Middle frontal gyrus (tissue), 1 donor: Measurements from ENCODE around the gene DSTYK.

Experiments used
- DNase-seq: peaks from one replicate; pipeline ENCODE4 v3.0.0-alpha.2; 2015; ENCODE audit warnings: low spot score; ENCODE audit errors: extremely low spot score

Gene DSTYK, protein sequence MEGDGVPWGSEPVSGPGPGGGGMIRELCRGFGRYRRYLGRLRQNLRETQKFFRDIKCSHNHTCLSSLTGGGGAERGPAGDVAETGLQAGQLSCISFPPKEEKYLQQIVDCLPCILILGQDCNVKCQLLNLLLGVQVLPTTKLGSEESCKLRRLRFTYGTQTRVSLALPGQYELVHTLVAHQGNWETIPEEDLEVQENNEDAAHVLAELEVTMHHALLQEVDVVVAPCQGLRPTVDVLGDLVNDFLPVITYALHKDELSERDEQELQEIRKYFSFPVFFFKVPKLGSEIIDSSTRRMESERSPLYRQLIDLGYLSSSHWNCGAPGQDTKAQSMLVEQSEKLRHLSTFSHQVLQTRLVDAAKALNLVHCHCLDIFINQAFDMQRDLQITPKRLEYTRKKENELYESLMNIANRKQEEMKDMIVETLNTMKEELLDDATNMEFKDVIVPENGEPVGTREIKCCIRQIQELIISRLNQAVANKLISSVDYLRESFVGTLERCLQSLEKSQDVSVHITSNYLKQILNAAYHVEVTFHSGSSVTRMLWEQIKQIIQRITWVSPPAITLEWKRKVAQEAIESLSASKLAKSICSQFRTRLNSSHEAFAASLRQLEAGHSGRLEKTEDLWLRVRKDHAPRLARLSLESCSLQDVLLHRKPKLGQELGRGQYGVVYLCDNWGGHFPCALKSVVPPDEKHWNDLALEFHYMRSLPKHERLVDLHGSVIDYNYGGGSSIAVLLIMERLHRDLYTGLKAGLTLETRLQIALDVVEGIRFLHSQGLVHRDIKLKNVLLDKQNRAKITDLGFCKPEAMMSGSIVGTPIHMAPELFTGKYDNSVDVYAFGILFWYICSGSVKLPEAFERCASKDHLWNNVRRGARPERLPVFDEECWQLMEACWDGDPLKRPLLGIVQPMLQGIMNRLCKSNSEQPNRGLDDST

DNA sequence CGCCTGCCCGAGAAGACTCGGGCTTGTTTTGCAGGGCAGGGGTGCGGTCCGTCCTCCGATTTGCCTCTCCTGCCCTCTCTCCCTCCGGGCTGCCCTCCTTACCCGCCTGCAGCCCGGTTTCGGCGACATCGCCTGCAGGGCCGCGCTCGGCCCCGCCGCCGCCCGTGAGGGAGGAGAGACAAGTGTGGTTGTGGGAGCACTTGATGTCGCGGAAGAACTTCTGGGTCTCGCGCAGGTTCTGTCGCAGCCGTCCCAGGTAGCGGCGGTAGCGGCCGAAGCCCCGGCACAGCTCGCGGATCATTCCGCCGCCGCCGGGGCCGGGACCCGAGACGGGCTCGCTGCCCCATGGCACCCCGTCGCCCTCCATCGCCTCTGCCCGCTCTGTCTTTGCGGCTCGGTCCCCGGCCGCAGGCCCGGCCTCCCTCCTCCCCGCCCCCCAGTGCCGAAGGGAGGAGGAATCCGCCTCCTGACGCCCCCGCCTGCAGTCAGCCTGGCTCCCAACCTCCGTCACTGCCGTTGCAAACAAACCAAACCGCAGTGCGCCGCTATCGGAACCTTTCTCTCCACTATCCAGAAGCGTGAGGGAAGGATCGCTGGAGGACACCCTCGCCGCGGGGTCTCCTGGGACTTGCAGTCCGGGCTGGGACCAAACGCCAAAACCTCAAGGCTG lies at the start of gene DSTYK:
Gene DSTYK (minus strand): TSS at position 534 of the 670 bp plus-strand sequence. CDS start 167 bp downstream, at position 367.
- peak; percentile 95 for DNase-seq

DNA sequence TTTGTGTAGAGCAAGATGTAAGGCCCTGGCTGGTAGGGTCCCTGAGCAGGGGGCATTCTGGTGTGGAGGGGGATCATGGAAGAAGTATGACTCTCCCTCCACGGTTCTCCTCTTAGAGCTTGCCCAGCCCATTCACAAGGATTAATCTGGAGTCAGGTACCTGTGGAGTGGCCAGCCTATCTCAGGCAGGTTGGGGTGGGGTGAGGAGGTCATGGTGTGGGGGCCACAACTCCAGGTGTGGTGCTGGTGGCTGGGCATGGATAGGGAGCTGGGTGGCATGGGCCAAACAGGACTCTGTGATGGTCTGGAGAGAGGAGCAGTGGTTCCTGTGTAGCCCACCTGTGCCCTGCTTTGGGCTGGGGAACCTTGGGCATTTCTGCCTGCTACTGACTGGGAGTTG lies 48.5 kb upstream of the DSTYK start:
- no peak for DNase-seq

DNA sequence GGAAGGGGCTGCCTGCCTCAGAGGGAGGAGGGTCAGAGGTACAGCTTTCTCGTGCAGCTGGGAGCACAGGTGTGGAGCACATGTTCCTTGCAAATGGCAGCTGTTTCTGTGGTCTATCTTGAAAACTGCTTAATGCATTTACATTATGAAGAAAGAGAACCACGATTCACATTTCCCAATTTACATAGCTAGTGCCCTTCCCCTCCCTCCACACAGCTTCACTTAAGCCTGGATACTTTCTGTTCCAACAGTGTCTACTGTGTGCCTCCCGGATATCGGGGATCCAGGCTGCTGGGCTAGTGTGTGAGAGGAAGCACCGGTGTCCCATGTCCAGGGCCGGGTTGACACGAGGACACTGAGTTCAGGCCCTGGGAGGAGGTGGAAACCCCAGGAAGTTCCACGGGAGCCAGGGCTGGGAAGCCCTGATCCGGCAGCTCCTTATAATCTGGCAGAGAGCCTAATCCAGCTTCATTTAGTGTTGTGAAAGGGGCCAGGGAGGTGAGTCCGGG lies 47.9 kb upstream of the DSTYK start:
- no peak for DNase-seq

DNA sequence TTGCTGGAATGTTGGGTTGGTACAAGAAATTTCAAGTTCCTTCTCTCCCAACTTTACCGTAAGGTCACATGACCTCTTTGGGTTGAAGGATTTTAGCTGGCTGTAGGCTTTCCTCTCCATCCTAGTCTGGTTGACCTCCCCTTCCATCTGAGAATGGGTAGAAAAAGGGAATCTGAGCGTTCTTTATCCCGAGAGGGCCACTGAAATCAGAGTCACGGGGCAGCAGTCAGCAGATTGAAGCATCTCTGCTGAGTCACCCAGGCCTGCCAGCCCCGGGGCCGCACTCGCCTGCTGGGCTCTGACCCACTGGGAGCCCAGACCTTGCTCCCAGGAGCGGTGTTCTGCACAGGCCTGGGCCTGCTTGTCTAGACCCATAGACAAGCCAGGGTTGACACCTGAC lies 47.2 kb upstream of the DSTYK start:
- DNase-seq = no peak

DNA sequence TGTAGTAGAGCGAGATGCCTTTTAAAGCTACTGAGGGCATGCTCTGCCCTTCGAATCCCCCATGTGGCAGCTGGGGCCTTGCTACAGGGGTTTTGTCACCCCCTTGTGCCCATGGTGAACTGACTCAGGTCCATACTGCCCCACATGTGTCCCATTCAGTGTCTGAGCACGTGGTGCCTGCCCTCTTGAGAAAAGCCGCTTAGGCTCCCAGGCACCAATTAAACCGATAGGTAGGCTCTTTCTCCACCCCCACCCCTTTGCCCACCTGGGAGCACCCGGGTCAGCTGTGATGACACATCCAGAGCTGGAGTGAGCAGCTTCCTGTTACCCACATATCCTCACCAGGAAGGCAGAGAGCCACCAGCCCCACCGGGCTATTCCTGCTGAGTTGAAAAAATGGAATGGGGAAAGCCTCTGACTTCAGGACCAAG lies 46.8 kb upstream of the DSTYK start:
- no peak for DNase-seq

DNA sequence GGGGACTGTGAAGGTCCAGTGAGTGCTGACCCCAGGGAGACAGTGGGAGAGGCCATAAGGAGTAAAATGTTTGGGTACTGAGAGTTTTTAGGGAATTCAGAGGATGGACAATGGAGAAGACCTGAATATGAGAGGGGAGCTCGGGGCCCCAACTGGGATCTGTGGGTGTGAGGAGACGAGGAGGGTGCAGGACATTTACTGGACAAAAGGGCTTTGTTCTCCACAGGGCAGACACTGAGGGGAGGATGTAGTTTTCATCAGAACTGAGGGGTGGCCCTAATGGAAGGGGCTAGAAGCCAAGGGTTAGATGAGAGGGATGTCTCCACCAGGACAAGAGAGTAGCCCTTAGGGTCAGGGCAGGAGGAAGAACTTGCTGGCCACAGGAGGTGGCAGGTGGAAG lies 46.2 kb upstream of the DSTYK start:
- no peak for DNase-seq

DNA sequence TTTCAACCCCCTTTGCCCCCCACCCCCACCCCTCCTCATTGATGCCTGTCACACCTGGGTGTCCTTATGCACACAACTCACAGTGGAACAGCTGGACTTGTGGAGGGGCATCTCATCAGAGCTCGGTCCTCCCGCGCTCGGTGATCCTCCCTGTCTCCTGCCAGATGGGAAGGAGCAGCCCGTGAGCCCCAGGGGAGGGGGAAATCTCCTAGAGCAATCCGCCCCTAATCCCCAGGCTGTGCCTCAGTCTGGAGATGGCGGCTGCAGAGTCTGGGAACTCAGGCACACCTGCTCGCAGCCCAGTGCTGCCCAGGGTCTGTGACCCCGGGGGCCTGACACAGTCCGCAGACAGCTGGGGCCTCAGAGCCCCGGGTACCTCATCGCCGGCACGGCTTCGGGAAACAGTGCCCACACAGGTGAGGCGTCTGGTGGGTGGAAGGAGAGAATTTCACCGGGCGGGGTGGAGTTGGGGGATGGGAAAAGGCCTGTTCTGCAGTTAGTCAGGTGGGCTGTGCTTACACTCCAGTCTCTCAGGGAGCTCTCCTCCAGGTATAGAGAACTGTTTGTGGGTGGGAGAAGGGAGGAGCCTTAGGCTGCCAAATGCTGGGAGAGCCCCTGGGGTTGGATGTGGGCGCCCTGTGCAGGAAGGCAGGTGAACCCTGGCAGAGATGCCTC lies 45.6 kb upstream of the DSTYK start:
- no peak for DNase-seq

DNA sequence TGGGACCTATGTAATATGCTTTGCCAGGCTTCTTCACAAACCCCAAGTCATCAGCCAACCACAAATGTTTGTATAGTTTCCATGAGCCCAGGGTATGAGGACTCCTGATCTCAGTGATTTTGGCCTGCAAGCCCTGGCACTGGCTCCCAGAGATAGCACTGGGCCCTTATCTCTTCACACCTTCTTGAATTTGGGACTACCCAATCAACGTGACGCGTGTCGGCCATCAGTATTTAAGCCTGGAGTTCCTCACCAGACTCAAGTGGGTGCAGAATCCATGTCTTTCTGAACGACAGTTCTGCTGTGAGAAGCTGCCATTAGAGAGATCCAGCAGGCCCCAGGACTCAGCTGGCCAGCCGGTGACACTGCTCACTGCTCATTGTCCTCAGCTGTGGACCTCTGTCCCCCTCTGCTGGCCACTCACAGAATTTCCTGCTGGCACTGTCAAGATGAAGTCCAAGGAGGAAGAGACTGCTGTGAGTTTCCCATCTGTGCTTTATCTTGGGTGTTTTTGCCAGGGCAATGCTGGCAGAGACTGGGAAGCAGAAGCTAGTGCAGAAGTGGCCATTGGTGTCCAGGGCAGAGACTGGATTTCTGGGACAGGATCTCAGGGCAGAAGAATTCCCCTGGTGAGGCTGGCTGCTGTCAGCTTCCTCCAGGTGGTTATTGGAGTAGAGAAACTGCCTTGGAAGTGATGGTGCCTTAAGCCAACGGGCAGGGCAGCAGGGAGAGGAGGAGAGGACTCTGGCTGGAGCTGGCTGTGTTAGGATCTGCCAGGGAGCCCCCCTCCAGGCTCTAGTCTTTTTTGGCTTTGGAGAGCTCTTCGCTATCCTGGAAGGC lies 44.7 kb upstream of the DSTYK start:
- DNase-seq = peak; percentile 91

DNA sequence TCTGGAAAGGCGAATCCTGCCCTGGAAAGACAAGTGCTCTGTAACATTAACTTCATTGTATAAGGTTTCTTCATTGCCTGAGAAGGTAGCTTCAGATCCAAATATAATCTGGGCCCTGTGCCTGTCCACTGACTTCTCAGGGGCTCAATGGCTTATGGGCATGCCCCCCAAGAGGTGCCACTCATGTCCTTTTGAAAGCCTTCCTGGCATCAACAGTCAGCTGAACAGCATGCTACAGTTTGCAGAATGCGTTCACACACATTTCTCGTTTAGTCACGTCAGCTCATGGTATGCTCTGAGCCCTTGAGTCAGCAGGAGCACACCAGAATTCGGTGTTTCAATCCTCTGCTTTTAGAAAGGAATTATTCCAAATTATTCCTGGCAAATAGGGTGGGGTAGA lies 40.1 kb upstream of the DSTYK start:
- no peak for DNase-seq

DNA sequence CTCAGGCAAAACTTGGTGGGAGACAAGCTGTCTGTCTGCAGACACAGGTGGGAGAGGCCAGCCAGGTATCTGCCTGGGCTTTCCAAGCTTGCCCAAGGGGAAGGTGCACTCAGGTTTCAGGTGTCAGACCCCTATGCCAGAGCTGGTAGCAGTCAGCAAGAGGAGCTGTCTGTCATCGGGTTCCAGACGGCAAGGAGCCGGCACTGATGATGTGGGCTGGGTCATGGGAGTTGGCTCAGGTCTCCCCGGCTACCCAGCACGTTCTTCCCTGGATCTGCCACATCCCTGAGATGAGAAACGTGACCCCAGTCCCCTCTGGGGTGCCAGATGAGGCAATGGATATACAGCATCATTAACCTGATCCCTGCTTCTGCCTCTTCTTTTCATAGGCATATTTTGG lies 39.2 kb upstream of the DSTYK start:
- DNase-seq = no peak

DNA sequence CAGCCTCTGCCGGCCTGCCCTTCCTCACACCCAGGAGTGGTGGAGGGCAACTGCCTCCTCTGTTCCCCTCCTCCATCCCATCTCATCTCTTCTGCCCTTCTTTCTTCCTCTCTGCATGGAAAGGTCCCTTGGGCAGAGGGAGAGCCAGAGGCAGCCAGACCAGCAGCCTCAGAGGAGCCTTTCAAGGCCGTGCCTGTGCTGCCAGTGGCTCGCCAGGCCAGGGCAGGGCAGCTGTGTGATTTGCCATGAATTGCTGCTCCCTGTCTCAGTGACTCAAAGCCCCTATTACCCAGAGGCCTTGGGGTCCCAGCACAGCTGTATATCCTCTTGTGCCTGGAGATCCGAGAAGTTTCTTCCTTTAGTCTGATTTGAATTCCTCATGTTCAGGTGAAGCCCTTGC lies 38.1 kb upstream of the DSTYK start:
- no peak for DNase-seq

DNA sequence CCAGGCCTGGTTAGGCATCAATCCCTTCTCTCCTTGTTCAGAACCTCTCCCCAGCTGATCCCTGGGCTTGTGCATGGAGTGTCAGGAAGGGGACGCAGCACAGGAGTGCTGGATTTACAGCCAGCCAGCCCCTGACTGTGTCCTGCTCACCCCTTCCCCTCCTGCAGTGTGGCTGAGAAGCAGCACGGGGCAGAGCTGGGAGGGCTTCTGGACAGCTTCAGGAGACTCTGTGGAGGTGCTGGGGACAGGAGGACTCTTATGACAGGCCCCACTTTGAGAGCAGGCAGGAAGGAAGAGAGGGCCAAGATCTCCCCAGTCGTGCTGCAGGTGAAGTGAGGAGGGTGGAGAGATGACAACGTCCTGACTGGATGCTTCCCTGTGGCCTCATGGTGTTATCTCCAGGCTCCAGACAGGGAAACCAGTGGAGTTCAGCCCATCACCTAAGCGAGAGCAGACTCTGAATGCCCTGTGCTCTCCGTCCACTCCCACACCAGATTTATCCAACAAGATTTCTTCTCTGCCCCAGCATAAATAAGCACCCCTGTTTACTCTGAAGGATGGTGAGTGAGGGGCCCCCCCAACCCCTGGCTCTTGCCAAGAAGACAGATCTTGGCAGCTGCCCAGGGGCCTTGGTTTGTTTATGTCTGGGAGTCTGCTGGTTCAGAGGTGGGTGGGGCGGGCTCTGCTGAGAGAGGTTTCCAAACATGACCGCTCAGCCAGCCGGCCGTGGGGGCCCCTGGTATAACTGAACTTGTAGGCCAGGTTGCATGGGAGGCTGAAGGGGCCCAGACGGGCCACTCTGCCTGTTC lies 37.5 kb upstream of the DSTYK start:
- DNase-seq = no peak

DNA sequence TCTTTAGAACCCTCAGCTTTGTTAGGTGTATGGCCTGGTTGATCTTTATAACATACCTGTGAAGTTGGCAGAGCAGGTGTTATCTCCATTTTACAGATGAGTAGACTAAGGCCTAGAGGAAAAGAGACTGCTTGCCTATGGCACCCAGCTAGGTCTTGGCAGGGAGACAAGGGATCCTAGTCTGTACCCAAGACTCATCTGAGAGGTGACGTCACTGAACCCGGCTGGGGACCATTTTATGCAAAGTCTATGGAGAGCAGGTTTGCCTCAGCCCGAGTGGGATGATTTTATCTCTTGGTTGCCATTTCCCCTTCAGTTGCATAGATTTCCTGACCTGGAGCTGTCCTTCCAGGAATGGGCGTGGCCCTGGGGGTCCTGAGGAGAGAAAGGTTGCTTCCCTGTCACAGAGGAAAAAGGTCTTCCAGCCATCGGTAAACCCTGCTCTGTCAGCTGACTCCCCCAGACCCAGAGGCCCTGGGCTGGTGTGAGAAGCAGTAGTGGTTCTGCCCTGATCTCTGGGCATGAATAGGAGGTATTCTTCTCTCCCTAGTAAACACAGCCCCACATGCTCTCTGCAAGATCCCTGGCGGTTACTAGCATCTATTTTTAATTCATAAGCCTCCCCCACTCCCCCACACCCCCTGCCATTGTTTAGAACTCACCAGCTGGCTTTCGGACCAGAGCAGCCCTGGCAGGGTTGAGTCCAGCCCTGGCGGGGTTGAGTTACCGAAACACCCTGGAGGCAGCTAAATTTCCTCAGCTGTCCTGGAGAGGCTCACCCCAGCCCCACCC lies 35.8 kb upstream of the DSTYK start:
- DNase-seq = peak; percentile 53

DNA sequence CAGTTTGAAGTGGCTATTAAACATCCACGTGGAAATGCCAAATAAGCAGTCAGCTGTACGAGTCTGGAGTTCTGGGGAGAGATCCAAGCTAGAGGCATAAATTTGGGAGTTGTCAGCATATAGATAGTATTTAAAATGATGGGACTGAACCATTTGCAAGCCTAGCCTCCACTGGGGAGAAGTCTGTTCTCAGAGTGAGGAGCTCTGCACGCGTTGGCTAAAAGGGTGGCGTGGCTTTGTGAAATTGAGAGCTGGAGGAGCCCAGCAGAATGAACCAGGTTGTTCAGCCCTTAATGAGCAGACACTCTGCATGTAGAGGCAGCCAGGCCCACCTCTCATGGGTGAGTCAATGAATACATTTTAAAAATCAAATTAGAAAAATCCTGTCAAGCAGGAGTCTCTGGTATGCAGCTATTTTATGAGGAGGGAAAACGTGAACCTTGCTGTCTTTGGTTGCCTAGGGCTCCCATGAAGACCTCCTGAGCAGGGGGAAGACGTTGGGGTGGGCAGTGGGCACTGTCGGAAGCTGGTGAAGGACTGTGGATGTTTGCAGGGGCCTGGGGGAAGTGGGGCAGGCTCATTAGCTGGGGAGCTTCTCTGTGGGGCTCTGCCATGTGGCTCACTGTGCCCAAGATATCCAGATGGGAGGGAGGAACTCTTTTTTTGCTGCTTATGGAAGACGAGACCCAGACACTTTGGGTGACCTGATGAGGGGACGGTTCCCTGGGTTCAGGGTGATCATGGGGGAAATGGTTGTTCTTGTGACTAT lies 35.0 kb upstream of the DSTYK start:
- DNase-seq = no peak

DNA sequence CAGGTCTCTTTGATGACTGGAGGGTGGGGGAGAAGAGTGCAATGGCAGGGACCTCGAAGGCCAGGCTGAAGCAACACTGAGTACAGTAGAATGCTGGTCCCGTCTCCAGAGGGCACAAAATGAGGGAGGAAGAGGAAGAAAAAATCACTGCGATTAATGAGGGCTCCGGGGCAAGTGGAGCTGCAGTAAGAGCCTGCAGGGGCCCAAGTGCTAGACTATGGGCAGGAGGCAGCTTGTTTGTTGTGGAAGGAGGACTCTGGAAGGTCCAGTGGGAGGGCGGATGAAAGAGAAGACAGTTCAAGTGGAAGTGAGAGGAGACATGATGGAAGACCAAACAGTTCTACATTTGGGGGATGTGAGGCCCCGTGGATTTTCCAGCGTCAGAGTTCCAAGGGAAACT lies 33.6 kb upstream of the DSTYK start:
- DNase-seq = no peak

DNA sequence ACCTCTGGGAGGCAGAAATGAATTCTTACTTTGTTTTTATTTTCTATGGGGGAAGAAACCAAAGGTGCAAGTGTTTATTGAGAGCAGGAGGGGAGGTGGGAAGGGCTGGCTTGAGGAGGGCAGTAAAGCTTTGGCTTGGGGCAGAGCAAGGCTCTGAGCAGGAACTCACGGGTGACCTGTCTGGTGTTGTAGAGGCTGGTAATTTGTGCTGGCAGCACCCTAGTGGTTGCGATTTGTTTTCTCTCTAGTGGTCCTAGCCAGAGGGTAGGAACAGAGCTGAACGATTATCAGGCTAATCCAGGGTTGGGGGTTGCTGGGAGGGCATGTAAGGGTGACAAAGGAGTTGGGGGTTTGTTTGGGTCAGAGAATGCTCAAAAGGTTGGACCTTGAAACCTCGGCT lies 32.9 kb upstream of the DSTYK start:
- DNase-seq = no peak

DNA sequence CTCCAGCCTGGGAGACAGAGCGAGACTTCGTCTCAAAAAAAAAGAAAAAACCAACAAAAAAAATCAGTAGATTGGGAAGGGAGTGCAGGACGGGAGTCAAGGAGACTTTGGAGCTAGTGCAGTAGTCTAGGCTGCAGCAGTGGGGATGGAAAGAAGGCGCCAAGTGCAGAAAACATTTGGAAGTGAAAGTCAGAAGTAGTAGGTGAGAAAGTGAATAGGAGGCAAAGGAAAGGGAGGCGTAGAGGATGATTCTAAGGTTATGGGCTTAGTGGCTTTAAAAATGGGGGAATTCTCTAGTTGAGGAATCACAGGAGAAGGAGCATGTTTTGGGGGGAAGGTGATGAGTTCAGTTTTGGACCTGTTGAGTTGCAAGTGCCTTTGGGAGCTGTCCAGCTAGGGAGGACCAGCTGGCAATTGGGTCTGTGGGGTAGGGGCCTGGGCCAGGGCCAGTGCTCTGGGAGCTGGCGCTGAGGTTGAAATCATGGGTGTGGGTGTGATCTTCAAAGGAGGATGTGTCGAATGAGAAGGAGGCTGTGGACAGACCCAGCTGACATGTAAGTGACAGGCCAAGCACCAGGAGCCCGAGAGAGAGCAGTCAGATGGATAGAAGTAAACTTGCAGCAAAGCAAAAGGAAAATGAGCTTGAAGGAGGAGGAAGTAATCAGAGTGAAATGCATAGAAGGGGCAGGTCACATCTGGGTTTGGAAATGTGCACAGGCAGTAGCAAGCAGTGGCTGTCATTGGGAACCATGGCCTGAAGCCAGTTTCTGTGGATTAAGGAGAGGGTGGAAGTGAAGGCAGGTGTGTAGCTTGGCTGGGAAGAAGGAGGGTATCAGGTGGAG lies 32.1 kb upstream of the DSTYK start:
- DNase-seq = no peak
